SU-DHL-6 (cell line): ENCODE results near the gene PITPNC1.

ENCODE experiments used
- H2AFZ ChIP-seq: fragments of 200-600 bp; sonication (generic); 2 replicates; pipeline ENCODE4 v1.6.1; 2014; ENCODE audit warnings: low read depth, mild to moderate bottlenecking, moderate library complexity, mixed read lengths, antibody characterized with exemption, low read length; ENCODE audit not compliant: severe bottlenecking
- H3F3A ChIP-seq: fragments of 200-600 bp; shearing (Covaris generic); 2 replicates; pipeline ENCODE4 v1.6.0; 2016; ENCODE audit warnings: antibody characterized with exemption, mild to moderate bottlenecking; ENCODE audit not compliant: insufficient read depth
- H3K27ac ChIP-seq: fragments of 200-600 bp; sonication (generic); 2 replicates; pipeline ENCODE4 v1.5.1; 2016; ENCODE audit warnings: low read depth, mild to moderate bottlenecking, low read length, moderate library complexity, mixed read lengths
- H3K27me3 ChIP-seq: fragments of 200-600 bp; sonication (generic), shearing (Covaris generic); 2 replicates; pipeline ENCODE4 v1.6.0; 2014; ENCODE audit warnings: mild to moderate bottlenecking, low read length
- H3K36me3 ChIP-seq: fragments of 200-600 bp; sonication (generic); 2 replicates; pipeline ENCODE4 v1.6.1; 2014; ENCODE audit warnings: mild to moderate bottlenecking, low read length, mixed read lengths
- H3K4me2 ChIP-seq: fragments of 300-600, 200-600 bp; shearing (Covaris generic), sonication (generic); 2 replicates; pipeline ENCODE4 v1.6.0; 2014; ENCODE audit warnings: low read length, low read depth, mild to moderate bottlenecking; ENCODE audit not compliant: poor library complexity, severe bottlenecking
- H3K4me3 ChIP-seq: fragments of 200-600 bp; sonication (generic); 2 replicates; pipeline ENCODE4 v1.5.1; 2014; ENCODE audit warnings: antibody characterized with exemption, low read length, mild to moderate bottlenecking, mixed read lengths; ENCODE audit not compliant: insufficient read depth, poor library complexity, severe bottlenecking
- H3K79me2 ChIP-seq: fragments of 200-600 bp; sonication (generic); 2 replicates; pipeline ENCODE4 v1.6.1; 2014; ENCODE audit warnings: mild to moderate bottlenecking, low read length, moderate library complexity; ENCODE audit not compliant: insufficient read depth
- H3K9ac ChIP-seq: fragments of 200-600 bp; sonication (generic); 2 replicates; pipeline ENCODE4 v1.7.0; 2014; ENCODE audit warnings: mild to moderate bottlenecking, low read length
- H3K9me2 ChIP-seq: fragments of 200-600 bp; sonication (generic); replicated peaks from 2 replicates; pipeline ENCODE4 v1.6.1; 2014; ENCODE audit warnings: low read length; ENCODE audit not compliant: insufficient read depth
- H3K9me3 ChIP-seq: fragments of 200-600 bp; sonication (generic); 2 replicates; pipeline ENCODE4 v1.6.1; 2014; ENCODE audit warnings: low read length, mixed read lengths; ENCODE audit not compliant: insufficient read depth
- H4K20me1 ChIP-seq: fragments of 200-600 bp; sonication (generic); 2 replicates; pipeline ENCODE4 v1.6.1; 2014; ENCODE audit warnings: low read depth, mild to moderate bottlenecking, antibody characterized with exemption, low read length, moderate library complexity, mixed read lengths
- CTCF ChIP-seq: fragments of 200-600 bp; sonication (generic); IDR thresholded peaks from one replicate; pipeline ENCODE4 v1.5.1; 2017; ENCODE audit warnings: antibody characterized with exemption, mild to moderate bottlenecking, low read length, moderate library complexity; ENCODE audit not compliant: insufficient read depth, poor library complexity, severe bottlenecking
- EZH2phosphoT487 ChIP-seq: fragments of 200-600 bp; sonication (generic), shearing (Covaris generic); conservative IDR thresholded peaks from 2 replicates; pipeline ENCODE4 v1.6.1; 2018; ENCODE audit warnings: mild to moderate bottlenecking, antibody characterized with exemption, low read length, moderate library complexity, mixed read lengths

PITPNC1 gene

GRCh38 chr17:67652433-67652832 lies 275.4 kb downstream of the PITPNC1 start:
- H2AFZ ChIP-seq, result no peak overlapping the region
- H4K20me1 ChIP-seq, result no peaks in the 10 kb centered on the region
- no peaks in the 10 kb centered on the region for H3K27me3 ChIP-seq
- H3K9me3 ChIP-seq, result no peaks in the 10 kb centered on the region
- no peak overlapping the region for H3K4me3 ChIP-seq
- no peaks in the 10 kb centered on the region for H3F3A ChIP-seq
- no peaks in the 10 kb centered on the region for H3K9me2 ChIP-seq
- no peak overlapping the region for H3K9ac ChIP-seq
- no peak overlapping the region for H3K4me2 ChIP-seq
- H3K79me2 ChIP-seq, result no peaks in the 10 kb centered on the region
- TF ChIP-seq CTCF, result no peak
- TF ChIP-seq EZH2phosphoT487, result no peak
- H3K36me3 ChIP-seq, result no peaks in the 10 kb centered on the region
- H3K27ac ChIP-seq, result no peak overlapping the region

GRCh38 chr17:67655478-67656148 lies 278.5 kb downstream of the PITPNC1 start:
- H3K9me2 ChIP-seq, result no peaks in the 10 kb centered on the region
- H3K36me3 ChIP-seq, result no peaks in the 10 kb centered on the region
- no peaks in the 10 kb centered on the region for H3K27me3 ChIP-seq
- H3K4me2 ChIP-seq, result no peak overlapping the region
- TF ChIP-seq EZH2phosphoT487 (no peak), CTCF (no peak)
- peaks cover 17% of the 10 kb centered on the region for H3K9me3 ChIP-seq
- no peaks in the 10 kb centered on the region for H3F3A ChIP-seq
- no peak overlapping the region for H3K27ac ChIP-seq
- H3K4me3 ChIP-seq, result no peak overlapping the region
- H2AFZ ChIP-seq, result no peak overlapping the region
- no peaks in the 10 kb centered on the region for H3K79me2 ChIP-seq
- no peak overlapping the region for H3K9ac ChIP-seq
- no peaks in the 10 kb centered on the region for H4K20me1 ChIP-seq

GRCh38 chr17:67656494-67657203 lies 279.6 kb downstream of the PITPNC1 start:
- H4K20me1 ChIP-seq, result no peaks in the 10 kb centered on the region
- H3K9ac ChIP-seq, result no peak overlapping the region
- no peak for TF ChIP-seq CTCF
- TF ChIP-seq EZH2phosphoT487, result no peak
- no peaks in the 10 kb centered on the region for H3F3A ChIP-seq
- H3K4me2 ChIP-seq, result no peak overlapping the region
- H3K9me2 ChIP-seq, result no peaks in the 10 kb centered on the region
- no peak overlapping the region for H3K27ac ChIP-seq
- no peaks in the 10 kb centered on the region for H3K79me2 ChIP-seq
- no peak overlapping the region for H3K4me3 ChIP-seq
- peaks cover 17% of the 10 kb centered on the region for H3K9me3 ChIP-seq
- no peaks in the 10 kb centered on the region for H3K27me3 ChIP-seq
- no peak overlapping the region for H2AFZ ChIP-seq
- H3K36me3 ChIP-seq, result no peaks in the 10 kb centered on the region
